ENCODE results near the gene PRLR.
A peak's percentile ranks its signal among the peaks of the same experiment; 100 is the strongest.

Gene PRLR

GRCh38 chr5:35029333-35029732, 201.0 kb downstream of the PRLR start:
- DNase-seq = no peak

GRCh38 chr5:35026941-35027340, 203.3 kb downstream of the PRLR start:
- no peak for DNase-seq

- DNase-seq = no peak
These were observed 203.9 kb downstream of the PRLR start for GRCh38 chr5:35026280-35026840.

- DNase-seq = no peak
These were observed 205.3 kb downstream of the PRLR start for GRCh38 chr5:35024911-35025510.

GRCh38 chr5:35023391-35024178, 206.7 kb downstream of the PRLR start:
- no peak for DNase-seq

GRCh38 chr5:35016174-35017051, 213.9 kb downstream of the PRLR start:
- no peak for DNase-seq

GRCh38 chr5:35015063-35015462, 215.2 kb downstream of the PRLR start:
- no peak for DNase-seq

GRCh38 chr5:35012796-35013195, 217.5 kb downstream of the PRLR start:
- DNase-seq = no peak

- no peak for DNase-seq
These were observed 217.9 kb downstream of the PRLR start for GRCh38 chr5:35012365-35012764.

GRCh38 chr5:35010676-35011075, 219.6 kb downstream of the PRLR start:
- no peak for DNase-seq

- DNase-seq = no peak
These were observed 220.6 kb downstream of the PRLR start for GRCh38 chr5:35009657-35010056.

GRCh38 chr5:35009019-35009418, 221.3 kb downstream of the PRLR start:
- no peak for DNase-seq

- DNase-seq = no peak
These were observed 225.5 kb downstream of the PRLR start for GRCh38 chr5:35004771-35005170.

GRCh38 chr5:35004200-35004599, 226.1 kb downstream of the PRLR start:
- no peak for DNase-seq

- peak; percentile 54 for DNase-seq
These were observed 227.0 kb downstream of the PRLR start for GRCh38 chr5:35003018-35003957.

GRCh38 chr5:35002459-35002858, 227.8 kb downstream of the PRLR start:
- DNase-seq = no peak

- no peak for DNase-seq
These were observed 228.4 kb downstream of the PRLR start for GRCh38 chr5:35001842-35002241.

Measured in right hindlimb (tissue), 1 donor.